GM23248 (cell line): Measurements from ENCODE around the gene PRPF38A.

Experiments
- EZH2 ChIP-seq: fragments of 200-600 bp; sonication (generic); IDR thresholded peaks from 2 replicates; pipeline ENCODE4 v1.6.1; 2018; ENCODE audit warnings: antibody characterized with exemption, mild to moderate bottlenecking; ENCODE audit not compliant: insufficient read depth, poor library complexity, severe bottlenecking
- EZH2phosphoT487 ChIP-seq: fragments of 200-600 bp; sonication (generic); IDR thresholded peaks from 2 replicates; pipeline ENCODE4 v1.6.1; 2018; ENCODE audit warnings: antibody characterized with exemption, moderate library complexity, mild to moderate bottlenecking, low read depth; ENCODE audit not compliant: insufficient read depth

DNA sequence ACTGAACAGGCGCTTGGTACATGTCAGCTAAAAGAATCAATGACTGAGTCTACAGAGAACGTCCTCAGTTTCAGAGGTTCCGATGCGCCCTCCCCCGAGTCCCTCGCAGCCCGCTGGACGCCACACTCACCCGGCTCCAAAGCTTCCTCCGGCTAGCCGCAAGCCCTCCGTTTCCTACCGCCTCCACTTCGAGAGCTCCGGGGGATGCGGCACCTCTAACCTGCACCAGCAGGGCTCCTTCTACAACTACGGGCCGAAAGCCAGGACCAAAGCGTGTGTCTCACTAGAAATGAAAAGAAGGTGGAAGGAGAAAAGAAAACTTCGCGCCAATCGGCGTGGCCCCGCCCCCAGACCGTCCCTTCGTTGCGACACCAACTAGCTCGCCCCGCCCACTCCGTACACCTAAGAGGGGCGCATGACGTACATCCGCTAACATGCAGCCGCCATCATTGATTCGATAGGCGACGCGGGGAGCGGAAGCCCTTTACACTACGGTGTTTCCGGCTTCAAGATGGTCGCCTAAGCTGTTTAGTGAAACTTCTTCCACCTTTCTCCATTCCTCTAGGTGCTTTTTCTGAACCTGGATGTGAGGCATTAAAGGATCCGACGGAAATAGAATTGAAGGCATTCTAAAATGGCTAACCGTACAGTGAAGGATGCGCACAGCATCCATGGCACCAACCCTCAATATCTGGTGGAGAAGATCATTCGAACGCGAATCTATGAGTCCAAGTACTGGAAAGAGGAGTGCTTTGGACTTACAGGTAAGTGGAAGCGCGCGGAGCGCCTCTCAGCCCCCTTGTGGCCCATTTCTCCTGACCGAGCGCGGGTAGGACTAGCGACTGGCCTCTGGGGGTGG lies at the start of gene PRPF38A, which contains the start of gene ORC1:
- no peak for TF ChIP-seq EZH2
- no peak for TF ChIP-seq EZH2phosphoT487
